ENCODE results near the gene CEMIP2. TPM values are rescaled to one million over a fixed set of nuclear protein-coding genes. Genes with fewer than 3 reads are reported as not detected.

The CEMIP2 gene
- total and polyA plus RNA-seq, 2 donors (not counting 3 experiments of a cell fraction or from before 2014, with no cell fraction given): 41.6 to 44.3 TPM

- Histone ChIP-seq H3K9ac (replicated peaks; ENCODE audit: extremely low read depth, insufficient read depth, low read length) (no peak overlapping the region), H3K27ac (ENCODE audit: insufficient read depth, low read depth, low read length) (no peak overlapping the region), H3K9me3 (replicated peaks; ENCODE audit: control insufficient read depth, insufficient read depth, low read length) (no peaks in the 10 kb centered on the region), H3K4me2 (ENCODE audit: insufficient read depth, low read length) (no peak overlapping the region), H3K9me1 (replicated peaks; ENCODE audit: control insufficient read depth, extremely low read depth, insufficient read depth, low read length) (no peaks in the 10 kb centered on the region), H4K20me1 (replicated peaks; ENCODE audit: control insufficient read depth, extremely low read depth, insufficient read depth, low read length) (no peaks in the 10 kb centered on the region), H3K4me3 (replicated peaks in 1 of 3; ENCODE audit: insufficient read depth in 1 of 3, low read depth in 1 of 3, low read length in 3 of 3) (no peak overlapping the region), H2AFZ (ENCODE audit: low read depth, low read length) (no peak overlapping the region), H3K79me2 (ENCODE audit: control insufficient read depth, insufficient read depth, low read length) (no peaks in the 10 kb centered on the region), H3K27me3 (ENCODE audit: control insufficient read depth in 2 of 2, insufficient read depth in 2 of 2, low read length in 2 of 2) (no peaks in the 10 kb centered on the region), H3K4me1 (ENCODE audit: control insufficient read depth, extremely low read depth, insufficient read depth, low read length) (peaks cover 15% of the 10 kb centered on the region), H3K36me3 (ENCODE audit: control insufficient read depth in 2 of 2, extremely low read depth in 1 of 2, insufficient read depth in 2 of 2, low read length in 2 of 2) (no peaks in the 10 kb centered on the region)
- BruUV-seq (replicated peaks): no TSS peak
- intact Hi-C loops (cut with micrococcal nuclease) (no loop called here), dilution Hi-C loops (cut with MboI; ENCODE audit: extremely low pct_ligation_motif_present, low sequenced_read_pairs) (no loop called here)
- POLR2A ChIA-PET: no interaction called here
- no peak for DNase-seq (ENCODE audit: low read depth, low spot score)
- FAIRE-seq: no peak
- CTCF ChIA-PET: no interaction called here
- TF ChIP-seq POLR2A (IDR thresholded peaks at IDR 0.05; ENCODE audit: low read depth, low read length) (no peak), EZH2 (IDR thresholded peaks at IDR 0.05; ENCODE audit: borderline replicate concordance, low read depth, low read length, severe bottlenecking) (no peak), POLR2AphosphoS5 (IDR thresholded peaks at IDR 0.05; ENCODE audit: insufficient read depth, low read depth, low read length) (no peak), JUN (IDR thresholded peaks at IDR 0.05; ENCODE audit: borderline replicate concordance, insufficient read depth, insufficient read length, low read depth) (no peak), CTCF (IDR thresholded peaks at IDR 0.05; ENCODE audit: extremely low read depth in 1 of 2, insufficient read depth in 1 of 2, low read depth in 1 of 2, low read length in 2 of 2) (no peak), FOS (IDR thresholded peaks at IDR 0.05; ENCODE audit: borderline replicate concordance, insufficient read depth, low read length) (no peak), GATA2 (IDR thresholded peaks at IDR 0.05; ENCODE audit: insufficient read depth, insufficient read length, low read depth, low read length) (no peak), MYC (IDR thresholded peaks at IDR 0.05; ENCODE audit: low read depth, low read length) (no peak)
- TF ChIP-seq, protein P1, sequence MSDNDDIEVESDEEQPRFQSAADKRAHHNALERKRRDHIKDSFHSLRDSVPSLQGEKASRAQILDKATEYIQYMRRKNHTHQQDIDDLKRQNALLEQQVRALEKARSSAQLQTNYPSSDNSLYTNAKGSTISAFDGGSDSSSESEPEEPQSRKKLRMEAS (IDR thresholded peaks at IDR 0.05; ENCODE audit: insufficient read depth, insufficient read length): no peak
Measured at GRCh38 chr9:71740199-71740598, 28.1 kb downstream of the CEMIP2 start.
